ENCODE data around the gene AP1G2.

AP1G2 gene

GRCh38 chr14:23514644-23514957, 53.0 kb downstream of the AP1G2 start:
- no peak overlapping the region for H3K27ac ChIP-seq
- no peak for TF ChIP-seq ZFX (IDR thresholded peaks at IDR 0.05; ENCODE audit: borderline replicate concordance)
- TF ChIP-seq, protein P1, sequence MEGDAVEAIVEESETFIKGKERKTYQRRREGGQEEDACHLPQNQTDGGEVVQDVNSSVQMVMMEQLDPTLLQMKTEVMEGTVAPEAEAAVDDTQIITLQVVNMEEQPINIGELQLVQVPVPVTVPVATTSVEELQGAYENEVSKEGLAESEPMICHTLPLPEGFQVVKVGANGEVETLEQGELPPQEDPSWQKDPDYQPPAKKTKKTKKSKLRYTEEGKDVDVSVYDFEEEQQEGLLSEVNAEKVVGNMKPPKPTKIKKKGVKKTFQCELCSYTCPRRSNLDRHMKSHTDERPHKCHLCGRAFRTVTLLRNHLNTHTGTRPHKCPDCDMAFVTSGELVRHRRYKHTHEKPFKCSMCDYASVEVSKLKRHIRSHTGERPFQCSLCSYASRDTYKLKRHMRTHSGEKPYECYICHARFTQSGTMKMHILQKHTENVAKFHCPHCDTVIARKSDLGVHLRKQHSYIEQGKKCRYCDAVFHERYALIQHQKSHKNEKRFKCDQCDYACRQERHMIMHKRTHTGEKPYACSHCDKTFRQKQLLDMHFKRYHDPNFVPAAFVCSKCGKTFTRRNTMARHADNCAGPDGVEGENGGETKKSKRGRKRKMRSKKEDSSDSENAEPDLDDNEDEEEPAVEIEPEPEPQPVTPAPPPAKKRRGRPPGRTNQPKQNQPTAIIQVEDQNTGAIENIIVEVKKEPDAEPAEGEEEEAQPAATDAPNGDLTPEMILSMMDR (IDR thresholded peaks at IDR 0.05), result no peak

- TF ChIP-seq, protein P1 (IDR thresholded peaks at IDR 0.05), result no peak
- no peak for TF ChIP-seq ZFX (IDR thresholded peaks at IDR 0.05; ENCODE audit: borderline replicate concordance)
- no peak overlapping the region for H3K27ac ChIP-seq
Observed at GRCh38 chr14:23513818-23514643, 53.6 kb downstream of the AP1G2 start.

DNA sequence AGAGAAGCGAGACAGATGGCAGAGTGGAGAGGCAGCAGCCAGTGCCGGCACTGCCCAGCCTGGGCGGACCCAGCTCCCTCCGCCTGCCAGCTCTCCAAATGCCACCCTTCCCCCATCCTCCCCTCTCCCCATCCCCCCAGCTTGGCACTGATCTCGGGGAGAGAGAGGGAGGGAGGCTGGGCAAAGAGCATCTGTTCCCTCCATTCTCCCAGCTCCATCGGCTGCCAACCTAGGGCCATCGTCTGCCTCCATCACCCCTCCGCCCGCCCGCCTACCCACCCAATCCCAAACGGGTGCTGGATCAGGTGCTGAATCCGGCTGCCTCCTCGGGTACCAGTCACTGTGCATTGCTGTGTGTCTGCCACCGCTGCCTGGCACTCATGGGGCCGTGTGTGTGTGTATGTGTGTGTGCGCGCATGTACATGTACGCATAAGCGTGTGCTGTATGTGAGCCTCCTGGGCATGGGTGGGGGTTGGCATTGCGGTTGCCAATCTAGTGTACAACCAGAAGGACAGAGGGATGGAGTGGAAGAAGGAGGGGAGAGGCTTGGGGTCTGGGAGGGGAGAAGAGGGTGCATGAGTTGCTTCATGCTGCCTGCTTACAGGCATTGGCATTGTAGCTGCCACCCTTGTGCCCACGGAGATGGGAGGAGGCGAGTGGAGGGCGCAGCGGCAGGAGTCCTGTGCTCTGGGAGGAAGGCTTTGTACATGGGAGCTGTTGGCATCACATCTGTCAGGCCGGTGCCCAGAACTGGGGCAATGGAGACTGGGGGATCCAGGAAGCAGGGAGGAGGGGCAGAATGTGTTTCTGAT, 54.4 kb downstream of the AP1G2 start:
- H3K27ac ChIP-seq, result no peak overlapping the region
- TF ChIP-seq ZFX (IDR thresholded peaks at IDR 0.05; ENCODE audit: borderline replicate concordance), result no peak
- TF ChIP-seq, protein P1 (IDR thresholded peaks at IDR 0.05), result no peak

GRCh38 chr14:23512156-23512555, 55.4 kb downstream of the AP1G2 start:
- no peak overlapping the region for H3K27ac ChIP-seq
- TF ChIP-seq ZFX (IDR thresholded peaks at IDR 0.05; ENCODE audit: borderline replicate concordance), result no peak
- TF ChIP-seq, protein P1 (IDR thresholded peaks at IDR 0.05), result no peak

All from 22Rv1 (cell line).